ENCODE data around the gene SDHC.

GRCh38 chr1:161274874-161275273 is 39.3 kb upstream of the SDHC start:
- no peak for TF ChIP-seq CTCF (IDR thresholded peaks at IDR 0.05; ENCODE audit: insufficient read depth, low read length, poor library complexity, severe bottlenecking)
- no peak for TF ChIP-seq EZH2phosphoT487 (conservative IDR thresholded peaks at IDR 0.05; ENCODE audit: low read length)

All from SU-DHL-6 (cell line).